Measurements from ENCODE around the gene HYPK.

- no peak for TF ChIP-seq EZH2phosphoT487 (IDR thresholded peaks at IDR 0.05; ENCODE audit: borderline replicate concordance, low read depth, low read length)
- TF ChIP-seq, protein P1, sequence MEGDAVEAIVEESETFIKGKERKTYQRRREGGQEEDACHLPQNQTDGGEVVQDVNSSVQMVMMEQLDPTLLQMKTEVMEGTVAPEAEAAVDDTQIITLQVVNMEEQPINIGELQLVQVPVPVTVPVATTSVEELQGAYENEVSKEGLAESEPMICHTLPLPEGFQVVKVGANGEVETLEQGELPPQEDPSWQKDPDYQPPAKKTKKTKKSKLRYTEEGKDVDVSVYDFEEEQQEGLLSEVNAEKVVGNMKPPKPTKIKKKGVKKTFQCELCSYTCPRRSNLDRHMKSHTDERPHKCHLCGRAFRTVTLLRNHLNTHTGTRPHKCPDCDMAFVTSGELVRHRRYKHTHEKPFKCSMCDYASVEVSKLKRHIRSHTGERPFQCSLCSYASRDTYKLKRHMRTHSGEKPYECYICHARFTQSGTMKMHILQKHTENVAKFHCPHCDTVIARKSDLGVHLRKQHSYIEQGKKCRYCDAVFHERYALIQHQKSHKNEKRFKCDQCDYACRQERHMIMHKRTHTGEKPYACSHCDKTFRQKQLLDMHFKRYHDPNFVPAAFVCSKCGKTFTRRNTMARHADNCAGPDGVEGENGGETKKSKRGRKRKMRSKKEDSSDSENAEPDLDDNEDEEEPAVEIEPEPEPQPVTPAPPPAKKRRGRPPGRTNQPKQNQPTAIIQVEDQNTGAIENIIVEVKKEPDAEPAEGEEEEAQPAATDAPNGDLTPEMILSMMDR (conservative IDR thresholded peaks at IDR 0.05; ENCODE audit: low read length), result no peak
Observed at GRCh38 chr15:43795997-43796396, 4.4 kb upstream of the HYPK start.

All from OCI-LY7 (cell line).